GM13977 (cell line): Measurements from ENCODE around the gene VPS41.

Experiments used
- DNase-seq: peaks from one replicate; pipeline ENCODE4 v3.0.0; 2012; ENCODE audit warnings: low spot score
- in situ Hi-C: fragments of 300-500 bp; cut with MboI; formaldehyde crosslinking; loops from one replicate; pipeline ENCODE4 v1.12.0; 2022; ENCODE audit warnings: low sequenced_read_pairs, low pct_unique_long_range_greater_than_20kb, mixed read lengths, inconsistent platforms; ENCODE audit not compliant: unreplicated experiment
- TF ChIP-seq, protein P1 (sequence below): IDR thresholded peaks from 2 replicates; pipeline ENCODE4 v1.5.1; 2012; ENCODE audit warnings: mild to moderate bottlenecking, control low read depth; ENCODE audit not compliant: insufficient read depth; ENCODE audit errors: extremely low read depth, missing control alignments

The VPS41 gene

GRCh38 chr7:38682606-38683005 lies 226.4 kb downstream of the VPS41 start:
- in situ Hi-C loops: no loop called here
- no peak for DNase-seq
- TF ChIP-seq, protein P1, sequence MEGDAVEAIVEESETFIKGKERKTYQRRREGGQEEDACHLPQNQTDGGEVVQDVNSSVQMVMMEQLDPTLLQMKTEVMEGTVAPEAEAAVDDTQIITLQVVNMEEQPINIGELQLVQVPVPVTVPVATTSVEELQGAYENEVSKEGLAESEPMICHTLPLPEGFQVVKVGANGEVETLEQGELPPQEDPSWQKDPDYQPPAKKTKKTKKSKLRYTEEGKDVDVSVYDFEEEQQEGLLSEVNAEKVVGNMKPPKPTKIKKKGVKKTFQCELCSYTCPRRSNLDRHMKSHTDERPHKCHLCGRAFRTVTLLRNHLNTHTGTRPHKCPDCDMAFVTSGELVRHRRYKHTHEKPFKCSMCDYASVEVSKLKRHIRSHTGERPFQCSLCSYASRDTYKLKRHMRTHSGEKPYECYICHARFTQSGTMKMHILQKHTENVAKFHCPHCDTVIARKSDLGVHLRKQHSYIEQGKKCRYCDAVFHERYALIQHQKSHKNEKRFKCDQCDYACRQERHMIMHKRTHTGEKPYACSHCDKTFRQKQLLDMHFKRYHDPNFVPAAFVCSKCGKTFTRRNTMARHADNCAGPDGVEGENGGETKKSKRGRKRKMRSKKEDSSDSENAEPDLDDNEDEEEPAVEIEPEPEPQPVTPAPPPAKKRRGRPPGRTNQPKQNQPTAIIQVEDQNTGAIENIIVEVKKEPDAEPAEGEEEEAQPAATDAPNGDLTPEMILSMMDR: no peak

GRCh38 chr7:38681882-38682281 lies 227.1 kb downstream of the VPS41 start:
- no peak for DNase-seq
- TF ChIP-seq, protein P1: no peak
- in situ Hi-C loops: no loop called here

DNA sequence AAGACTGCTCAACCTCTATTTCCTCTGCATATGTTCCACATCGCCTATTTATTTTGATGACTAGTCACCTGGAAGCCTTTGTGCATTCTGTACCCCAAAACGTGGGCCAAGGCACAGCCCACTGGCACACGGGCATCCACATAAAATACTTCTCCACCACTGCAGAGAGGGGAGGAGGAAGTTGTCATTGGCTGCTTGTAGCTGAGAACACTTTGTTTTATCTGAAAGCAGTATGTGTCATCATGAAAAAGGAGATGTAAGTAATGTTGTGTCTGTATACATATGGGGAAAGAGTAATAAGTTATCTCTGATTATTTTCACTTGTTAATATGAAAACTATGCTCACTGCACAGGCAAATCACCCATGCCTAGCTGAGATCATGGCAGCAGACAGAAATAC lies 229.6 kb downstream of the VPS41 start:
- in situ Hi-C loops: no loop called here
- DNase-seq: no peak
- TF ChIP-seq, protein P1: no peak

- DNase-seq: no peak
- in situ Hi-C loops: no loop called here
- TF ChIP-seq, protein P1: no peak
These were observed 230.3 kb downstream of the VPS41 start for GRCh38 chr7:38678698-38679054.

- TF ChIP-seq, protein P1: no peak
- no peak for DNase-seq
- in situ Hi-C loops: no loop called here
These were observed 230.9 kb downstream of the VPS41 start for GRCh38 chr7:38677981-38678697.

GRCh38 chr7:38675494-38676106 lies 233.4 kb downstream of the VPS41 start:
- in situ Hi-C loops: no loop called here
- no peak for DNase-seq
- TF ChIP-seq, protein P1: no peak
